Measurements from ENCODE around the gene SLC12A7. TPM values are rescaled to one million over a fixed set of nuclear protein-coding genes. Genes with fewer than 3 reads are reported as not detected.
"Not testable (repeated sequence)": the region's sequence is repeated elsewhere in the genome, so short reads cannot be mapped to it uniquely, and the experiment has no call there.

Gene SLC12A7
- total RNA-seq, 2 experiments from 2014 or later = 31.5 to 37.5 TPM

DNA sequence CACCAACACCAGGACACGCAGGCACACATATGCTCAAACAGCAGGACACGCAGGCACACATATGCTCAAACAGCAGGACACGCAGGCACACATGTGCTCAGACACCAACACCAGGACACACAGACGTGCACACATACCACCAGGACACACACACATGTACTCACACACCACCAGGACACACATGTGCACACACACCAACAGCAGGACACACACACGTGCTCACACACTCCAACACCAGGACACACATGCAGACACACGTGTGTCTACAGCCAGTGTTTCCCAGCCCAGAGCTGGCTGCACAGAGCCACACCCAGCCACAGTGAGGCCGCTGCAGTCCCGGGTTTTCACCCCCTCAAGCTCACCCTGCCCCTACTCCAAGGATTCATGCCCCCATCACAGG, 25.0 kb upstream of the SLC12A7 start:
- peaks cover 4% of the 10 kb centered on the region for H3K4me1 Mint-ChIP-seq
- peaks cover 3% of the 10 kb centered on the region for H3K9me3 Mint-ChIP-seq
- no peak for ATAC-seq (ENCODE audit: low read depth)
- POLR2A ChIA-PET = no interaction called here
- no peak overlapping the region for H3K27ac Mint-ChIP-seq
- DNase-seq = no peak
- no peaks in the 10 kb centered on the region for H3K27me3 Mint-ChIP-seq
- H3K36me3 Mint-ChIP-seq = no peaks in the 10 kb centered on the region
- no peak overlapping the region for H3K4me3 Mint-ChIP-seq

DNA sequence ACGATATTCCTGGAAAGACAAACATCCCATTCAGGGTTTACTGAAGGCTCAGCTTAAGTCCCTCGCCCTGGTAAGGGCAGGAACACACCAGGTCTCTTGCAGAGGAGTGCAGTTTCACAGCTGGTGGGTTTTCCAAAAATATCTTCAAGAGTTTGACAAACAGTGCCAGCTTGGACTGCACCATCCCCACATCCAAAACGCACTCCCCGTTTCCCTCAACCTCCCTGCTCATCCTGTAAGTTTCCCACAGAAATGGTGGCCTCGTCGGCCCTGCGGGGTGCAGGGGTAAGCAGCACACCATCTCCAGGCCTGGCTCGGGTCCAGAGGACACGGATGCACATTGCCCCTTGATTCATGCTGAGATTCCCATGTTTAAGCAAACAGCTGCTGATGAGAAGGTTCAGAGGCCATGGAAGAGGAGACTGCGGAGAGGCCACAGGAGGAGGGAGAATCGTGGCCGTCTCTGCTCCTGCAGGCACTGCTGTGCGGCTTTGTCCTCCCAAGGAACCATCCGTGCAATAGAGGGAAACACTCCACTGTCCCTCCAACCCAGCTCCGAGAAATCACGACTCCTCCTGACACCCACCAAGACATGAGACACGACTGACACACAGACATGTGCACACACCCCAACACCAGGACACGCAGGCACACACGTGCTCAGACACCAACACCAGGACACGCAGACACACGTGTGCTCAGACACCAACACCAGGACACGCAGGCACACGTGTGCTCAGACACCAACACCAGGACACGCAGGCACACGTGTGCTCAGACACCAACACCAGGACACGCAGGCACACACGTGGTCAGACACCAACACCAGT, 24.0 kb upstream of the SLC12A7 start:
- H3K36me3 Mint-ChIP-seq = no peaks in the 10 kb centered on the region
- no peaks in the 10 kb centered on the region for H3K27me3 Mint-ChIP-seq
- ATAC-seq (ENCODE audit: low read depth) (no peak), DNase-seq (no peak)
- H3K4me1 Mint-ChIP-seq = peaks cover 4% of the 10 kb centered on the region
- no peak overlapping the region for H3K27ac Mint-ChIP-seq
- no peak overlapping the region for H3K4me3 Mint-ChIP-seq
- POLR2A ChIA-PET = no interaction called here
- peaks cover 3% of the 10 kb centered on the region for H3K9me3 Mint-ChIP-seq

DNA sequence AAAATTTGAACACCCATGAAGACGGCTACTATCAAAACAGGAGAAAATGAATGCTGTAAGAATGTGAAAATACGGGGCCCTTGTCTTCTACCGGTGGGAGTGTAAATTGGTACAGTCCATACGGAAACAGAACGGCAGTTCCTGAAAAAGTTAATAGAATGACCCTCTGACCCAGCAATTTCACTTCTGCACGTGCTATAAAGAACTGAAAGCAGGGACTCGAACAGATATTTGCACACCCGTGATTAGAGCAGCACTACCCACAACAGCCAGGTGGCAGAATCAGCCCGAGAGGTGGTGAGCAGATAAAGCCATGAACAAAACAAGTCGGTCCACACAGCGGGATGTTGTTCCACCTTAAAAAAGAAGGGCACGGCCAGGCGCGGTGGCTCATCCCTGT, 22.6 kb upstream of the SLC12A7 start:
- H3K4me1 Mint-ChIP-seq = peaks cover 1% of the 10 kb centered on the region

DNA sequence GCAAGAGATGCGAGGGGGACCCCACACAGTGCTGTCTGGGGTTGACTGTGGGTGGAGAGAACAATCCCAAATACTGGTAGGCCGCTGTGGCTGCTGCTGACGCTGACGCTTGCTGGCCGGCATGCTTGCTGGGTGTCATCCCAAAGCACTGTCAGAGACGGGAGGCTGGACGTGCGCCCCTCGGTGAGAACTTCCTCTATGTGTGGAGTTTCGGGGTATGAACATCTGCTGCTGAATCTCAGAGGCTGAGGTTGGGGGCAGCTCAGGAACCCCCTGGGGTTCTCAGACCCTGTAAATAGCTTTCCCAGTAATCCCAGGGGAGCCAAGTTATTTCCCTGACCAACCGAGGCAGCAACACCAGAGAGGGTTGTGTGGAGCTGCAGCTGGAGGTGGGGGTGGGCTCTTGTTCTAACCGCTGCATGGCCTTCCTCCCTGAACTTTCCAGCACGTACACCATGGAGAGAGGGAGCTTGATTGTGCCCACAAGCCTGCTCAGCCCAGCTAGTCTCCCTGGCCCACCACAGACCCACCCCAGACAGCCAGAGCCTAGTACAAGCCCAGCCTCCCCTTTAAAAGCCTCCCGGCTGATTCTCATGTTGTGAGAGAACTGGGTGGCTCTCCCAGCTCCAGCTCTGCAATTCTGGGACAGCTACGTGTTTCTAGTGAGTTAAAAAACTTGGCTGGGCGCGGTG, 21.8 kb upstream of the SLC12A7 start:
- Mint-ChIP-seq H3K9me3 (peaks cover 3% of the 10 kb centered on the region), H3K27ac (no peak overlapping the region), H3K36me3 (no peaks in the 10 kb centered on the region), H3K4me3 (no peak overlapping the region), H3K4me1 (peaks cover 1% of the 10 kb centered on the region), H3K27me3 (no peaks in the 10 kb centered on the region)
- POLR2A ChIA-PET = no interaction called here
- ATAC-seq (ENCODE audit: low read depth) = no peak
- DNase-seq = no peak

More for the DNA sequence above, 22.6 kb upstream of the SLC12A7 start:
- POLR2A ChIA-PET = no interaction called here
- no peak overlapping the region for H3K4me3 Mint-ChIP-seq
- no peaks in the 10 kb centered on the region for H3K36me3 Mint-ChIP-seq
- DNase-seq (no peak), ATAC-seq (ENCODE audit: low read depth) (no peak)
- no peaks in the 10 kb centered on the region for H3K27me3 Mint-ChIP-seq
- peaks cover 3% of the 10 kb centered on the region for H3K9me3 Mint-ChIP-seq
- H3K27ac Mint-ChIP-seq = no peak overlapping the region

- DNase-seq (no peak), ATAC-seq (ENCODE audit: low read depth) (no peak)
- Mint-ChIP-seq H3K36me3 (no peaks in the 10 kb centered on the region), H3K4me1 (no peaks in the 10 kb centered on the region), H3K27me3 (no peaks in the 10 kb centered on the region), H3K9me3 (peaks cover 3% of the 10 kb centered on the region), H3K4me3 (no peak overlapping the region), H3K27ac (no peak overlapping the region)
- POLR2A ChIA-PET = no interaction called here
Observed at GRCh38 chr5:1133108-1133507, 21.2 kb upstream of the SLC12A7 start.

DNA sequence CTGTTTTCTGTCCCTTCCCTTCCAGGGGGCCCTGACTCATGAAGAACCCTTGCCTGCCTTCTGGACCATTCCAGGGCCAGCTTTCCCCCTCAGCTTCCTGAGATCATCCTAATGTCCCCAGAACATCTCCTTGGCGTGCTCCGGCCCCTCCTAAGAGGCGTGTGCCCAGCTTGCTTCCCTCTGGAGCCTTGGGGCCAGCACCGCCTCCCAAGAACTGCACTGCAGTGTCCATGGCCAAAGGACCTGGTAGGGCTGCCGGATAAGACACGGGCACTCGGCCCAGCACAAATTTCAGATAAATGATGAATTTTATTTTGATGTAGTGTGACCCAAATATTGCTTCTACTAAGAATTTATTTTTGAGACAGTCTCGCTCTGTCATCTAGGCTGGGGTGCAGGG, 20.7 kb upstream of the SLC12A7 start:
- peaks cover 3% of the 10 kb centered on the region for H3K9me3 Mint-ChIP-seq
- H3K4me1 Mint-ChIP-seq = no peaks in the 10 kb centered on the region
- no peak for DNase-seq
- no peaks in the 10 kb centered on the region for H3K27me3 Mint-ChIP-seq
- H3K27ac Mint-ChIP-seq = no peak overlapping the region
- ATAC-seq (ENCODE audit: low read depth) = no peak
- POLR2A ChIA-PET = no interaction called here
- H3K36me3 Mint-ChIP-seq = no peaks in the 10 kb centered on the region
- no peak overlapping the region for H3K4me3 Mint-ChIP-seq

DNA sequence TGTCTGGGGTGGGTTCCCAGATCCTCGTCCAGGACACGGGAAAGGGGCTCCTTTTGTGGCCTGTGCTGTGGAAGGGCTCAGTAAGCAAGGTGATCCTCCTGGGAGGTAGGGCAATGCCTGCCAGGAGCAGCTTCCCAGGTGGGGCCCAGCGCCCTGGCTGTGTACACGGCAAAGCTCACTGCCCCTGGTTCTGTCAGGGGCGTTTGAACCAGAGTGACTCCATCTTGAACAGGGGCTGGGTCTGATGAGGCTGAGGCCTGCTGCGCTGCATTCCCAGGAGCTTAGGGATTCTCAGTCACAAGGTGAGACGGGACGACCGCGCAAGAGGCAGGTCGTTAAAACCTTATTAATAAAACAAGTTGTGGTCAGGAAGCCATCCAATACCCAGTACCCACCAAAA, 19.9 kb upstream of the SLC12A7 start:
- no peak overlapping the region for H3K27ac Mint-ChIP-seq
- no peak for ATAC-seq (ENCODE audit: low read depth)
- H3K4me1 Mint-ChIP-seq = no peaks in the 10 kb centered on the region
- POLR2A ChIA-PET = no interaction called here
- no peak for DNase-seq
- no peaks in the 10 kb centered on the region for H3K36me3 Mint-ChIP-seq
- H3K9me3 Mint-ChIP-seq = peaks cover 1% of the 10 kb centered on the region
- no peak overlapping the region for H3K4me3 Mint-ChIP-seq
- H3K27me3 Mint-ChIP-seq = no peaks in the 10 kb centered on the region

GRCh38 chr5:1131191-1131621, 19.3 kb upstream of the SLC12A7 start:
- Mint-ChIP-seq H3K4me3 (no peak overlapping the region), H3K9me3 (no peaks in the 10 kb centered on the region), H3K4me1 (no peaks in the 10 kb centered on the region), H3K27me3 (peaks cover 4% of the 10 kb centered on the region), H3K36me3 (no peaks in the 10 kb centered on the region), H3K27ac (no peak overlapping the region)
- DNase-seq (no peak), ATAC-seq (ENCODE audit: low read depth) (no peak)
- POLR2A ChIA-PET = no interaction called here

- H3K27ac Mint-ChIP-seq = no peak overlapping the region
- H3K27me3 Mint-ChIP-seq = peaks cover 4% of the 10 kb centered on the region
- no peaks in the 10 kb centered on the region for H3K36me3 Mint-ChIP-seq
- ATAC-seq (ENCODE audit: low read depth) = no peak
- no peak for DNase-seq
- H3K4me1 Mint-ChIP-seq = no peaks in the 10 kb centered on the region
- no peak overlapping the region for H3K4me3 Mint-ChIP-seq
- POLR2A ChIA-PET = no interaction called here
- no peaks in the 10 kb centered on the region for H3K9me3 Mint-ChIP-seq
Observed at GRCh38 chr5:1130218-1130946, 18.5 kb upstream of the SLC12A7 start.

- ATAC-seq (ENCODE audit: low read depth) (no peak), DNase-seq (no peak)
- Mint-ChIP-seq H3K27ac (no peak overlapping the region), H3K4me1 (no peaks in the 10 kb centered on the region), H3K27me3 (peaks cover 4% of the 10 kb centered on the region), H3K4me3 (no peak overlapping the region), H3K36me3 (no peaks in the 10 kb centered on the region), H3K9me3 (no peaks in the 10 kb centered on the region)
- POLR2A ChIA-PET = no interaction called here
Observed at GRCh38 chr5:1129711-1130055, 17.8 kb upstream of the SLC12A7 start.

GRCh38 chr5:1128977-1129710, 17.3 kb upstream of the SLC12A7 start:
- Mint-ChIP-seq H3K9me3 (no peaks in the 10 kb centered on the region), H3K27ac (no peak overlapping the region), H3K4me3 (no peak overlapping the region), H3K36me3 (no peaks in the 10 kb centered on the region), H3K4me1 (no peaks in the 10 kb centered on the region), H3K27me3 (peaks cover 5% of the 10 kb centered on the region)
- no peak for DNase-seq
- ATAC-seq (ENCODE audit: low read depth) = no peak
- POLR2A ChIA-PET = no interaction called here

GRCh38 chr5:1127959-1128785, 16.3 kb upstream of the SLC12A7 start:
- DNase-seq (no peak), ATAC-seq (ENCODE audit: low read depth) (no peak)
- Mint-ChIP-seq H3K4me1 (no peaks in the 10 kb centered on the region), H3K36me3 (no peaks in the 10 kb centered on the region), H3K27me3 (peaks cover 7% of the 10 kb centered on the region), H3K4me3 (no peak overlapping the region), H3K27ac (no peak overlapping the region), H3K9me3 (no peaks in the 10 kb centered on the region)
- POLR2A ChIA-PET = no interaction called here

DNA sequence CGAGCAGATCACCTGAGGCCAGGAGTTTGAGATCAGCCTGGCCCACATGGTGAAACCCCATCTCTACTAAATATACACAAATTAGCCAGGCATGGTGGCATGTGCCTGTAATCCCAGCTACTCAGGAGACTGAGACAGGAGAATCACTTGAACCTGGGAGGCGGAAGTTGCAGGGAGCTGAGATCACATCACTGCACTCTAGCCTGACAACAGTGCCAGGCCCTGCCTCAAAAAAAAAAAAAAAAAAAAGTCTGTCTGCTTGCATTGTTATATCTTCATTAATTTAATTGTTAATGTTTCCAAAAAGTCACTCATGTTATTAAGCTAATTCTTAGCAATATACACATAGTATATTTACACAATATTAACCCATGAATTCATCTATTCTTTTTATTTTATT, 13.8 kb upstream of the SLC12A7 start:
- not testable (repeated sequence) for H3K9me3 Mint-ChIP-seq; H3K4me3 Mint-ChIP-seq; DNase-seq; H3K27ac Mint-ChIP-seq; H3K4me1 Mint-ChIP-seq; ATAC-seq (ENCODE audit: low read depth); H3K27me3 Mint-ChIP-seq; H3K36me3 Mint-ChIP-seq
- POLR2A ChIA-PET = interaction anchor here (0.7 kb wide), 1 partner anchor 179 kb away, joined by 4 read pairs; no protein-coding TSS in a partner anchor
